WTC11 (cell line): ENCODE data around the gene AQP4. TPM values are rescaled to one million over a fixed set of nuclear protein-coding genes. Genes with fewer than 3 reads are reported as not detected.
A peak's percentile ranks its signal among the peaks of the same experiment; 100 is the strongest.

ENCODE experiments used
- ATAC-seq: fragments of 200-7000 bp; cut with Tn5 transposase; 2 replicates; pipeline ENCODE4 v1.10.0; 2021; ENCODE audit warnings: mild to moderate bottlenecking, moderate library complexity
- CTCF ChIA-PET: fragments of 300-600 bp; sonication (Branson Sonifier 250); formaldehyde crosslinking; loops from one replicate; lab custom pipeline; 2021; ENCODE audit warnings: antibody characterized with exemption; lab: Charles Lee
- POLR2A ChIA-PET: fragments of 350-600 bp; sonication (Branson Sonifier 250); formaldehyde crosslinking; loops from one replicate; lab custom pipeline; 2021; ENCODE audit warnings: antibody characterized with exemption; lab: Charles Lee
- DNase-seq: peaks from one replicate; pipeline ENCODE4 v3.0.0; 2021; ENCODE audit warnings: low spot score
- H3K27ac Mint-ChIP-seq: 2 replicates; pipeline ENCODE4 v1.8.0; 2021; ENCODE audit warnings: mixed read lengths
- H3K27me3 Mint-ChIP-seq: 2 replicates; pipeline ENCODE4 v1.8.0; 2021; ENCODE audit warnings: low read depth, mild to moderate bottlenecking, moderate library complexity, mixed read lengths
- H3K36me3 Mint-ChIP-seq: 2 replicates; pipeline ENCODE4 v1.8.0; 2021; ENCODE audit warnings: mixed read lengths
- H3K4me1 Mint-ChIP-seq: 2 replicates; pipeline ENCODE4 v1.8.0; 2022; ENCODE audit warnings: mixed read lengths
- H3K4me3 Mint-ChIP-seq: 2 replicates; pipeline ENCODE4 v1.8.0; 2021; ENCODE audit warnings: mild to moderate bottlenecking, moderate library complexity, mixed read lengths
- H3K9me3 Mint-ChIP-seq: 2 replicates; pipeline ENCODE4 v1.8.0; 2021; ENCODE audit warnings: mixed read lengths
- CBFB ChIP-seq: sonication (generic); formaldehyde crosslinking; IDR thresholded peaks from 2 replicates; pipeline ENCODE4 v1.8.1; 2022; ENCODE audit warnings: mild to moderate bottlenecking, low read depth, missing genetic modification reagents
- ELF4 ChIP-seq: sonication (generic); formaldehyde crosslinking; IDR thresholded peaks from 2 replicates; pipeline ENCODE4 v1.8.1; 2022; ENCODE audit warnings: low read depth, mild to moderate bottlenecking, moderate library complexity, missing genetic modification reagents
- GRHL2 ChIP-seq: fragments of 250-450 bp; sonication (Bioruptor Pico); IDR thresholded peaks from 2 replicates; pipeline ENCODE4 v1.8.0; 2022; ENCODE audit warnings: mild to moderate bottlenecking, moderate library complexity; ENCODE audit not compliant: insufficient replicate concordance, severe bottlenecking
- NFE2L1 ChIP-seq: sonication (generic); formaldehyde crosslinking; IDR thresholded peaks from 2 replicates; pipeline ENCODE4 v1.8.1; 2023; ENCODE audit warnings: missing genetic modification reagents
- NFYB ChIP-seq: sonication (generic); formaldehyde crosslinking; conservative IDR thresholded peaks from 2 replicates; pipeline ENCODE4 v1.8.0; 2022; ENCODE audit warnings: low read depth, missing genetic modification reagents
- NR3C1 ChIP-seq: sonication (generic); formaldehyde crosslinking; conservative IDR thresholded peaks from 2 replicates; pipeline ENCODE4 v1.8.1; 2023; ENCODE audit warnings: low read depth, mild to moderate bottlenecking, missing genetic modification reagents
- RELA ChIP-seq: sonication (generic); formaldehyde crosslinking; IDR thresholded peaks from 2 replicates; pipeline ENCODE4 v1.8.1; 2022; ENCODE audit warnings: missing genetic modification reagents, mild to moderate bottlenecking, borderline replicate concordance
- RORB ChIP-seq: fragments of 250-450 bp; sonication (Bioruptor Pico); IDR thresholded peaks from 2 replicates; pipeline ENCODE4 v1.9.0; 2021; ENCODE audit warnings: mild to moderate bottlenecking
- TCF7 ChIP-seq: sonication (generic); formaldehyde crosslinking; IDR thresholded peaks from 2 replicates; pipeline ENCODE4 v1.8.0; 2022; ENCODE audit warnings: mild to moderate bottlenecking, low read depth, missing genetic modification reagents, moderate library complexity
- TEAD1 ChIP-seq: sonication (generic); formaldehyde crosslinking; IDR thresholded peaks from 2 replicates; pipeline ENCODE4 v1.8.0; 2022; ENCODE audit warnings: mild to moderate bottlenecking, missing genetic modification reagents
- ZNF138 ChIP-seq: sonication (generic); formaldehyde crosslinking; conservative IDR thresholded peaks from 2 replicates; pipeline ENCODE4 v1.8.1; 2022; ENCODE audit warnings: mild to moderate bottlenecking, moderate library complexity, missing genetic modification reagents
- ZNF219 ChIP-seq: sonication (generic); formaldehyde crosslinking; IDR thresholded peaks from 2 replicates; pipeline ENCODE4 v1.8.0; 2023; ENCODE audit warnings: missing genetic modification reagents, mild to moderate bottlenecking, borderline replicate concordance
- ZNF232 ChIP-seq: sonication (generic); formaldehyde crosslinking; IDR thresholded peaks from 2 replicates; pipeline ENCODE4 v1.8.0; 2022; ENCODE audit warnings: mild to moderate bottlenecking, missing genetic modification reagents
- ZNF396 ChIP-seq: fragments of 250-450 bp; sonication (Bioruptor Pico); IDR thresholded peaks from 2 replicates; pipeline ENCODE4 v1.8.0; 2021; ENCODE audit warnings: mild to moderate bottlenecking, moderate library complexity, borderline replicate concordance
- total RNA-seq: library from RNA; stranded (reverse); gene quantifications from 3 replicates; pipeline ENCODE4 v1.2.3, GENCODE V29; 2021
- TF ChIP-seq, protein P1 (sequence below): sonication (generic); formaldehyde crosslinking; conservative IDR thresholded peaks from 2 replicates; pipeline ENCODE4 v1.8.1; 2022; ENCODE audit warnings: mild to moderate bottlenecking, missing genetic modification reagents
- TF ChIP-seq, protein P2 (sequence below): fragments of 200-600 bp; IDR thresholded peaks from 2 replicates; pipeline ENCODE4 v1.8.0; 2022; ENCODE audit warnings: antibody characterized with exemption
- TF ChIP-seq, protein P3 (sequence below): sonication (generic); formaldehyde crosslinking; IDR thresholded peaks from 2 replicates; pipeline ENCODE4 v1.8.0; 2022; ENCODE audit warnings: mild to moderate bottlenecking, missing genetic modification reagents
- TF ChIP-seq, protein P4 (sequence below): sonication (generic); formaldehyde crosslinking; IDR thresholded peaks from 2 replicates; pipeline ENCODE4 v1.8.1; 2022; ENCODE audit warnings: mild to moderate bottlenecking, missing genetic modification reagents, moderate library complexity, borderline replicate concordance
- TF ChIP-seq, protein P5 (sequence below): sonication (generic); formaldehyde crosslinking; IDR thresholded peaks from 2 replicates; pipeline ENCODE4 v1.8.1; 2022; ENCODE audit warnings: mild to moderate bottlenecking, moderate library complexity, missing genetic modification reagents

Gene AQP4
- total RNA-seq, 1 experiment from 2014 or later = 4.5 TPM

DNA sequence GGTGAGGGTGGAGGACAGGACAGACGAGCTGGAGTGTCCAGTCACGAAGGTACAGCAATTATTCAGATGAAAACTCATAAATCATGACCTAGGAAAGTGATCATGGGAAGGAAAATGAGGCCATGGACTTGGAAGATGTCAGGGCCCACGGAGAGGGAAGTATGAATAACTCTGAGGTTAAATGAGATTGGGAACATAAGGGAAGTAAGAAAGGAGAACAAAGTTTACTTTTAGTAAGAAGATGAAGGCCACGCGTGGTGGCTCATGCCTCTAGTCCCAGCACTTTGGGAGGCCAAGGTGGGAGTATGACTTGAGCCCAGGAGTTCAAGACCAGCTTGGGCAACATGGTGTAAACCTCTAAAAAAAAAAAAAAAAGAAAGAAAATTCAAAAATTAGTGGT, 56.2 kb downstream of the AQP4 start:
- H3K4me3 Mint-ChIP-seq = no peak overlapping the region
- H3K4me1 Mint-ChIP-seq = 0 out of 2 replicates have a peak, but pooled peaks cover 4% of the 10 kb centered on the region
- ChIA-PET CTCF (interaction anchor here (0.7 kb wide), 1 partner anchor 599 kb away, joined by 3 read pairs; no protein-coding TSS in a partner anchor), POLR2A (interaction anchor here (0.7 kb wide), 1 partner anchor 671 kb away, joined by 4 read pairs; no protein-coding TSS in a partner anchor)
- no peaks in the 10 kb centered on the region for H3K27me3 Mint-ChIP-seq
- H3K9me3 Mint-ChIP-seq = no peaks in the 10 kb centered on the region; the same call in 1 of the 2 replicates
- TF ChIP-seq RELA (CRISPR knock-in tag) = no peak
- no peak for TF ChIP-seq ZNF396 (CRISPR knock-in tag)
- TF ChIP-seq NFE2L1 (CRISPR knock-in tag) = no peak
- no peak for TF ChIP-seq ZNF232 (CRISPR knock-in tag)
- TF ChIP-seq, protein P1, sequence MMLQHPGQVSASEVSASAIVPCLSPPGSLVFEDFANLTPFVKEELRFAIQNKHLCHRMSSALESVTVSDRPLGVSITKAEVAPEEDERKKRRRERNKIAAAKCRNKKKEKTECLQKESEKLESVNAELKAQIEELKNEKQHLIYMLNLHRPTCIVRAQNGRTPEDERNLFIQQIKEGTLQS (CRISPR knock-in tag) = no peak
- no peak for TF ChIP-seq TEAD1 (CRISPR knock-in tag)
- no peak for TF ChIP-seq GRHL2 (CRISPR knock-in tag)
- no peak for TF ChIP-seq NR3C1 (CRISPR knock-in tag)
- TF ChIP-seq CBFB = no peak
- TF ChIP-seq RORB (CRISPR knock-in tag) = no peak
- TF ChIP-seq, protein P2, sequence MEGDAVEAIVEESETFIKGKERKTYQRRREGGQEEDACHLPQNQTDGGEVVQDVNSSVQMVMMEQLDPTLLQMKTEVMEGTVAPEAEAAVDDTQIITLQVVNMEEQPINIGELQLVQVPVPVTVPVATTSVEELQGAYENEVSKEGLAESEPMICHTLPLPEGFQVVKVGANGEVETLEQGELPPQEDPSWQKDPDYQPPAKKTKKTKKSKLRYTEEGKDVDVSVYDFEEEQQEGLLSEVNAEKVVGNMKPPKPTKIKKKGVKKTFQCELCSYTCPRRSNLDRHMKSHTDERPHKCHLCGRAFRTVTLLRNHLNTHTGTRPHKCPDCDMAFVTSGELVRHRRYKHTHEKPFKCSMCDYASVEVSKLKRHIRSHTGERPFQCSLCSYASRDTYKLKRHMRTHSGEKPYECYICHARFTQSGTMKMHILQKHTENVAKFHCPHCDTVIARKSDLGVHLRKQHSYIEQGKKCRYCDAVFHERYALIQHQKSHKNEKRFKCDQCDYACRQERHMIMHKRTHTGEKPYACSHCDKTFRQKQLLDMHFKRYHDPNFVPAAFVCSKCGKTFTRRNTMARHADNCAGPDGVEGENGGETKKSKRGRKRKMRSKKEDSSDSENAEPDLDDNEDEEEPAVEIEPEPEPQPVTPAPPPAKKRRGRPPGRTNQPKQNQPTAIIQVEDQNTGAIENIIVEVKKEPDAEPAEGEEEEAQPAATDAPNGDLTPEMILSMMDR = no peak
- no peak for TF ChIP-seq ZNF219 (CRISPR knock-in tag)
- TF ChIP-seq TCF7 (CRISPR knock-in tag) = no peak
- TF ChIP-seq ZNF138 (CRISPR knock-in tag) = no peak
- TF ChIP-seq, protein P3, sequence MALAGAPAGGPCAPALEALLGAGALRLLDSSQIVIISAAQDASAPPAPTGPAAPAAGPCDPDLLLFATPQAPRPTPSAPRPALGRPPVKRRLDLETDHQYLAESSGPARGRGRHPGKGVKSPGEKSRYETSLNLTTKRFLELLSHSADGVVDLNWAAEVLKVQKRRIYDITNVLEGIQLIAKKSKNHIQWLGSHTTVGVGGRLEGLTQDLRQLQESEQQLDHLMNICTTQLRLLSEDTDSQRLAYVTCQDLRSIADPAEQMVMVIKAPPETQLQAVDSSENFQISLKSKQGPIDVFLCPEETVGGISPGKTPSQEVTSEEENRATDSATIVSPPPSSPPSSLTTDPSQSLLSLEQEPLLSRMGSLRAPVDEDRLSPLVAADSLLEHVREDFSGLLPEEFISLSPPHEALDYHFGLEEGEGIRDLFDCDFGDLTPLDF (CRISPR knock-in tag) = no peak
- TF ChIP-seq ELF4 (CRISPR knock-in tag) = no peak
- TF ChIP-seq, protein P4, sequence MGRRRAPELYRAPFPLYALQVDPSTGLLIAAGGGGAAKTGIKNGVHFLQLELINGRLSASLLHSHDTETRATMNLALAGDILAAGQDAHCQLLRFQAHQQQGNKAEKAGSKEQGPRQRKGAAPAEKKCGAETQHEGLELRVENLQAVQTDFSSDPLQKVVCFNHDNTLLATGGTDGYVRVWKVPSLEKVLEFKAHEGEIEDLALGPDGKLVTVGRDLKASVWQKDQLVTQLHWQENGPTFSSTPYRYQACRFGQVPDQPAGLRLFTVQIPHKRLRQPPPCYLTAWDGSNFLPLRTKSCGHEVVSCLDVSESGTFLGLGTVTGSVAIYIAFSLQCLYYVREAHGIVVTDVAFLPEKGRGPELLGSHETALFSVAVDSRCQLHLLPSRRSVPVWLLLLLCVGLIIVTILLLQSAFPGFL (CRISPR knock-in tag) = no peak
- TF ChIP-seq, protein P5, sequence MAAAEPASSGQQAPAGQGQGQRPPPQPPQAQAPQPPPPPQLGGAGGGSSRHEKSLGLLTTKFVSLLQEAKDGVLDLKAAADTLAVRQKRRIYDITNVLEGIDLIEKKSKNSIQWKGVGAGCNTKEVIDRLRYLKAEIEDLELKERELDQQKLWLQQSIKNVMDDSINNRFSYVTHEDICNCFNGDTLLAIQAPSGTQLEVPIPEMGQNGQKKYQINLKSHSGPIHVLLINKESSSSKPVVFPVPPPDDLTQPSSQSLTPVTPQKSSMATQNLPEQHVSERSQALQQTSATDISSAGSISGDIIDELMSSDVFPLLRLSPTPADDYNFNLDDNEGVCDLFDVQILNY (CRISPR knock-in tag) = no peak
- no peaks in the 10 kb centered on the region for H3K36me3 Mint-ChIP-seq
- ATAC-seq = no peak
- no peak for DNase-seq
- H3K27ac Mint-ChIP-seq = no peak overlapping the region

DNA sequence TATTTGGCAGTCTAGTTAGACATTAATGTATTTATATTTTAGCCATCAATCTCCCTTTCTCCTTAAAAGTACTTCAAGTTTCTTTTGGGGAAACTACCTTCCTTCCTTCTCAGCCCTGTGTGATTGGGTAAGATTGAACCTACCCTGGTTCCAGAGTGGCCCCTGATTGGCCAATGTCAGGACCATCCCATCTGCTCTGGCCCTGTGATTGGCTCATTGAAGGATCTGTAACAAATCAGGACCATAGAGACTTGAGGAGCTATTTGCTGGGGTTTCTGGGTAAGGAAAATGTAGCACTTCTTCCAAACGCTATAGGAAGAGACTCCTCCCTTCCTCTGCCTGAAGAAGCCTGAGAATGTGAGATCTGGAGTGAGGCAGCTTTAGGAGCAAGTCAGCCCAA, 59.3 kb downstream of the AQP4 start:
- Mint-ChIP-seq H3K9me3 (no peaks in the 10 kb centered on the region; the same call in 1 of the 2 replicates), H3K4me3 (no peak overlapping the region), H3K4me1 (0 out of 2 replicates have a peak, but pooled peaks cover 7% of the 10 kb centered on the region), H3K27ac (no peak overlapping the region), H3K36me3 (no peaks in the 10 kb centered on the region), H3K27me3 (no peaks in the 10 kb centered on the region)
- ChIA-PET CTCF (no interaction called here), POLR2A (no interaction called here)
- peak; percentile 57 for ATAC-seq
- TF ChIP-seq NFYB (CRISPR knock-in tag) = peak; percentile 30; the same call in 1 of the 2 replicates
- TF ChIP-seq, protein P1 (CRISPR knock-in tag) = no peak
- TF ChIP-seq, all 79 proteins: peak for 1
- no peak for DNase-seq
